HepG2 (cell line): ENCODE results near the gene CFL1. TPM values are rescaled to one million over a fixed set of nuclear protein-coding genes. Genes with fewer than 3 reads are reported as not detected.

ENCODE experiments used
- CBX5 ChIP-seq: sonication (generic); formaldehyde crosslinking; IDR thresholded peaks from 2 replicates; pipeline ENCODE4 v1.4.0; 2020; ENCODE audit warnings: missing genetic modification reagents, borderline replicate concordance
- CC2D1A ChIP-seq: sonication (generic); formaldehyde crosslinking; IDR thresholded peaks from 2 replicates; pipeline ENCODE4 v1.8.1; 2023; ENCODE audit warnings: mild to moderate bottlenecking, missing genetic modification reagents
- CREB1 ChIP-seq, 2 experiments: fragments of 450-650 bp in 1 of 2; IDR thresholded peaks; 2 replicates each; pipeline ENCODE4 v1.6.1; 2016 to 2017; ENCODE audit warnings: control low read depth in 1 of 2, mild to moderate bottlenecking in 1 of 2, missing compliant biosample characterization in 1 of 2, missing genetic modification characterization in 1 of 2
- EED ChIP-seq: sonication (generic); formaldehyde crosslinking; IDR thresholded peaks from 2 replicates; pipeline ENCODE4 v1.5.0; 2020; ENCODE audit warnings: mild to moderate bottlenecking, missing genetic modification reagents
- HDAC2 ChIP-seq: sonication (generic); formaldehyde crosslinking; IDR thresholded peaks from 2 replicates; pipeline ENCODE4 v1.4.0; 2020; ENCODE audit warnings: missing genetic modification reagents
- IKZF4 ChIP-seq: sonication (generic); formaldehyde crosslinking; IDR thresholded peaks from 2 replicates; pipeline ENCODE4 v1.5.1; 2020; ENCODE audit warnings: borderline replicate concordance, mild to moderate bottlenecking, low read depth, missing genetic modification reagents; ENCODE audit errors: not compliant biosample characterization
- MEIS1 ChIP-seq: sonication (generic); formaldehyde crosslinking; IDR thresholded peaks from 2 replicates; pipeline ENCODE4 v1.9.0; 2021; ENCODE audit warnings: mild to moderate bottlenecking, missing genetic modification reagents, moderate library complexity, borderline replicate concordance
- MYC ChIP-seq: sonication (generic); formaldehyde crosslinking; IDR thresholded peaks from 2 replicates; pipeline ENCODE4 v1.9.0; 2021; ENCODE audit warnings: missing genetic modification reagents, borderline replicate concordance
- PHF20 ChIP-seq: sonication (generic); formaldehyde crosslinking; IDR thresholded peaks from 2 replicates; pipeline ENCODE4 v1.5.0; 2020; ENCODE audit warnings: mild to moderate bottlenecking, missing genetic modification reagents
- POLR2G ChIP-seq: fragments of 200-400 bp; formaldehyde crosslinking; IDR thresholded peaks from 2 replicates; pipeline ENCODE4 v1.6.1; 2018; ENCODE audit warnings: mild to moderate bottlenecking, low read depth, low read length, moderate library complexity
- RBM39 ChIP-seq: fragments of 200-400 bp; formaldehyde crosslinking; IDR thresholded peaks from one replicate; pipeline ENCODE4 v1.6.1; 2018; ENCODE audit warnings: antibody characterized with exemption, mild to moderate bottlenecking, low read depth, low read length; ENCODE audit not compliant: poor library complexity, severe bottlenecking
- RNF2 ChIP-seq: fragments of 450-650 bp; conservative IDR thresholded peaks from 2 replicates; pipeline ENCODE4 v1.6.1; 2016; ENCODE audit warnings: low read depth
- SRSF4 ChIP-seq: fragments of 200-400 bp; formaldehyde crosslinking; IDR thresholded peaks from one replicate; pipeline ENCODE4 v1.6.1; 2018; ENCODE audit warnings: mild to moderate bottlenecking, low read depth, low read length, moderate library complexity; ENCODE audit not compliant: poor library complexity, severe bottlenecking
- TAF1 ChIP-seq: sonication (generic); formaldehyde crosslinking; IDR thresholded peaks from 2 replicates; pipeline ENCODE4 v1.4.0; 2020; ENCODE audit warnings: missing genetic modification reagents
- XBP1 ChIP-seq: sonication (generic); formaldehyde crosslinking; IDR thresholded peaks from 2 replicates; pipeline ENCODE4 v1.5.0; 2020; ENCODE audit warnings: missing genetic modification reagents
- ZBTB39 ChIP-seq: sonication (generic); formaldehyde crosslinking; IDR thresholded peaks from 2 replicates; pipeline ENCODE4 v1.5.0; 2020; ENCODE audit warnings: missing genetic modification reagents
- ZKSCAN1 ChIP-seq: fragments of 150-350 bp; IDR thresholded peaks from 2 replicates; pipeline ENCODE4 v1.6.1; 2014; ENCODE audit warnings: low read length
- ZSCAN25 ChIP-seq: sonication (generic); formaldehyde crosslinking; IDR thresholded peaks from 2 replicates; pipeline ENCODE4 v1.8.0; 2022; ENCODE audit warnings: mild to moderate bottlenecking, missing genetic modification reagents
- polyA plus RNA-seq, 8 experiments: library from polyadenylated mRNA; depleted of rRNA in 3 of 8; stranded (reverse) in 7 of 8; unstranded in 1 of 8; fragments of >200 nt; fragmentation: Illumina TruSeq in 4 of 8; extraction: Trizol in 4 of 8; gene quantifications; 2 replicates each; pipeline versions ENCODE4 v1.2.1 to v1.2.3, GENCODE V29; 2011 to 2016; ENCODE audit warnings: low read depth in 4 of 8, missing spikeins in 1 of 8, mixed read lengths in 1 of 8; ENCODE audit not compliant: insufficient read depth in 1 of 8
- total RNA-seq, 5 experiments: library from RNA; depleted of rRNA; stranded (reverse); fragments of >200 nt; fragmentation: Illumina TruSeq; extraction: Trizol; gene quantifications; 2 replicates each; pipeline ENCODE4 v1.2.3, GENCODE V29; 2016; ENCODE audit warnings: low read depth in 1 of 5
- TF ChIP-seq, protein P1 (sequence below): sonication (generic); formaldehyde crosslinking; IDR thresholded peaks from 2 replicates; pipeline ENCODE4 v1.8.1; 2022; ENCODE audit warnings: mild to moderate bottlenecking, missing genetic modification reagents
- TF ChIP-seq, protein P2 (sequence below): sonication (generic); formaldehyde crosslinking; IDR thresholded peaks from 2 replicates; pipeline ENCODE4 v1.4.0; 2020; ENCODE audit warnings: mild to moderate bottlenecking, low read depth, missing genetic modification reagents

Gene CFL1
- total and polyA plus RNA-seq, 2 of the 13 experiments (the other 11 are each of a cell fraction or from before 2014, with no cell fraction given): 379 to 383 TPM

DNA sequence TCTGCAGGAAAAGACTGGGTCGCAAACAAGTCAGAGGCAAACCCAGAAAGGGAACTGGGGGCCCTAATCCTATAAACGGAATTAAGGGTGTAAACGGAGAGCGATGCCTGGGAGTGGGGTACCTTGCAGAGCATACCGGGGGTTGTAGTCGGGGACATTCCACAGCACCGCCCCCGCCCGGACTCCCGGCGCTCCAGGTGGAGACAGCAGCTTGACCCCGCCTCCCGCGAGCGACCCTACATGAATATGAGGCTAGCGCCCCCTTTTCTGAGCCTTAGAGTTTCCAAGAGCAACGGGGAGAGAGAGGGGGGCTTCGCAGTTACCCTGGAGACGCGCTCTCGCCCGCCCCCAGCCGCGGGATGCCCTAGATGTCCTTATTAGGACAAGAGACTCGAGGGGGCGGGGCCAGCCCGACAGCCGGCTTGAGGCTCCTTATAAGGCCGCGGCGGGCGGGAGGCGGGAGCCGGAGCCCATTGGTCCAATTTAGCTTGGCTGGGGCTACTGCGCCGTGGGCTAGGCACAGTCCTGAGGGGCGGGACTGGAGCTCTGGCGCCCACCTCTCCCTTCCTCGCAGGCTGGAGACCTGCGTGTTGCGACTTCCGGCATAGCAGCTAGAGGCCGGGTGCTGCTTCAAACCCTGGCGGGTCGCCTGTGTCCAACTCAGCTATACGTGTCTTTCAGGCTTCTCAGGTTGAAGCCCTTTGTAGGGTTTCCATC, 1.3 kb upstream of the CFL1 start (continued):
- no peak for TF ChIP-seq RNF2
- TF ChIP-seq MYC: peak; percentile 42; the same call in 1 of the 2 replicates
- 0 out of 2 replicates have a peak, but pooled peaks have one; percentile 38 for TF ChIP-seq MEIS1 (CRISPR knock-in tag)
- TF ChIP-seq, protein P1, sequence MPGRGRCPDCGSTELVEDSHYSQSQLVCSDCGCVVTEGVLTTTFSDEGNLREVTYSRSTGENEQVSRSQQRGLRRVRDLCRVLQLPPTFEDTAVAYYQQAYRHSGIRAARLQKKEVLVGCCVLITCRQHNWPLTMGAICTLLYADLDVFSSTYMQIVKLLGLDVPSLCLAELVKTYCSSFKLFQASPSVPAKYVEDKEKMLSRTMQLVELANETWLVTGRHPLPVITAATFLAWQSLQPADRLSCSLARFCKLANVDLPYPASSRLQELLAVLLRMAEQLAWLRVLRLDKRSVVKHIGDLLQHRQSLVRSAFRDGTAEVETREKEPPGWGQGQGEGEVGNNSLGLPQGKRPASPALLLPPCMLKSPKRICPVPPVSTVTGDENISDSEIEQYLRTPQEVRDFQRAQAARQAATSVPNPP (CRISPR knock-in tag): no peak
- peak; percentile 66 for TF ChIP-seq TAF1 (CRISPR knock-in tag)
- TF ChIP-seq SRSF4: no peak
- TF ChIP-seq EED (CRISPR knock-in tag): no peak
- TF ChIP-seq CBX5: no peak
- TF ChIP-seq CC2D1A (CRISPR knock-in tag): no peak
- no peak for TF ChIP-seq XBP1
- TF ChIP-seq ZBTB39 (CRISPR knock-in tag): no peak
- no peak for TF ChIP-seq IKZF4
- TF ChIP-seq PHF20 (CRISPR knock-in tag): no peak
- TF ChIP-seq, protein P2, sequence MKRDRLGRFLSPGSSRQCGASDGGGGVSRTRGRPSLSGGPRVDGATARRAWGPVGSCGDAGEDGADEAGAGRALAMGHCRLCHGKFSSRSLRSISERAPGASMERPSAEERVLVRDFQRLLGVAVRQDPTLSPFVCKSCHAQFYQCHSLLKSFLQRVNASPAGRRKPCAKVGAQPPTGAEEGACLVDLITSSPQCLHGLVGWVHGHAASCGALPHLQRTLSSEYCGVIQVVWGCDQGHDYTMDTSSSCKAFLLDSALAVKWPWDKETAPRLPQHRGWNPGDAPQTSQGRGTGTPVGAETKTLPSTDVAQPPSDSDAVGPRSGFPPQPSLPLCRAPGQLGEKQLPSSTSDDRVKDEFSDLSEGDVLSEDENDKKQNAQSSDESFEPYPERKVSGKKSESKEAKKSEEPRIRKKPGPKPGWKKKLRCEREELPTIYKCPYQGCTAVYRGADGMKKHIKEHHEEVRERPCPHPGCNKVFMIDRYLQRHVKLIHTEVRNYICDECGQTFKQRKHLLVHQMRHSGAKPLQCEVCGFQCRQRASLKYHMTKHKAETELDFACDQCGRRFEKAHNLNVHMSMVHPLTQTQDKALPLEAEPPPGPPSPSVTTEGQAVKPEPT (CRISPR knock-in tag): no peak
- TF ChIP-seq POLR2G: peak; percentile 80
- no peak for TF ChIP-seq HDAC2 (CRISPR knock-in tag)
- 0 out of 2 replicates have a peak, but pooled peaks have one; percentile 3 for TF ChIP-seq CREB1 (IDR thresholded peaks at IDR 0.05)
- TF ChIP-seq CREB1 (CRISPR knock-in tag; IDR thresholded peaks at IDR 0.05): no peak
- TF ChIP-seq RBM39: peak; percentile 39
- TF ChIP-seq ZKSCAN1: no peak
- no peak for TF ChIP-seq ZSCAN25 (CRISPR knock-in tag)
